ENCODE measurements around the gene FHOD3.

Gene FHOD3

GRCh38 chr18:36315736-36316135 is 18.2 kb downstream of the FHOD3 start:
- Mint-ChIP-seq H3K4me1 (peaks cover 42% of the 10 kb centered on the region), H3K9me3 (peaks cover 27% of the 10 kb centered on the region), H3K4me3 (no peak overlapping the region), H3K27me3 (ENCODE audit: low read depth, poor library complexity) (peaks cover 3% of the 10 kb centered on the region), H3K27ac (no peak overlapping the region), H3K36me3 (ENCODE audit: low read depth) (peaks cover 28% of the 10 kb centered on the region)
- TF ChIP-seq, protein P1, sequence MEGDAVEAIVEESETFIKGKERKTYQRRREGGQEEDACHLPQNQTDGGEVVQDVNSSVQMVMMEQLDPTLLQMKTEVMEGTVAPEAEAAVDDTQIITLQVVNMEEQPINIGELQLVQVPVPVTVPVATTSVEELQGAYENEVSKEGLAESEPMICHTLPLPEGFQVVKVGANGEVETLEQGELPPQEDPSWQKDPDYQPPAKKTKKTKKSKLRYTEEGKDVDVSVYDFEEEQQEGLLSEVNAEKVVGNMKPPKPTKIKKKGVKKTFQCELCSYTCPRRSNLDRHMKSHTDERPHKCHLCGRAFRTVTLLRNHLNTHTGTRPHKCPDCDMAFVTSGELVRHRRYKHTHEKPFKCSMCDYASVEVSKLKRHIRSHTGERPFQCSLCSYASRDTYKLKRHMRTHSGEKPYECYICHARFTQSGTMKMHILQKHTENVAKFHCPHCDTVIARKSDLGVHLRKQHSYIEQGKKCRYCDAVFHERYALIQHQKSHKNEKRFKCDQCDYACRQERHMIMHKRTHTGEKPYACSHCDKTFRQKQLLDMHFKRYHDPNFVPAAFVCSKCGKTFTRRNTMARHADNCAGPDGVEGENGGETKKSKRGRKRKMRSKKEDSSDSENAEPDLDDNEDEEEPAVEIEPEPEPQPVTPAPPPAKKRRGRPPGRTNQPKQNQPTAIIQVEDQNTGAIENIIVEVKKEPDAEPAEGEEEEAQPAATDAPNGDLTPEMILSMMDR (IDR thresholded peaks at IDR 0.05) = no peak
- no peak for DNase-seq

GRCh38 chr18:36316246-36316645 is 18.7 kb downstream of the FHOD3 start:
- Mint-ChIP-seq H3K36me3 (ENCODE audit: low read depth) (peaks cover 28% of the 10 kb centered on the region), H3K27me3 (ENCODE audit: low read depth, poor library complexity) (peaks cover 3% of the 10 kb centered on the region), H3K27ac (no peak overlapping the region), H3K4me1 (peaks cover 37% of the 10 kb centered on the region), H3K9me3 (peaks cover 27% of the 10 kb centered on the region), H3K4me3 (no peak overlapping the region)
- TF ChIP-seq, protein P1 (IDR thresholded peaks at IDR 0.05) = no peak
- no peak for DNase-seq

DNA sequence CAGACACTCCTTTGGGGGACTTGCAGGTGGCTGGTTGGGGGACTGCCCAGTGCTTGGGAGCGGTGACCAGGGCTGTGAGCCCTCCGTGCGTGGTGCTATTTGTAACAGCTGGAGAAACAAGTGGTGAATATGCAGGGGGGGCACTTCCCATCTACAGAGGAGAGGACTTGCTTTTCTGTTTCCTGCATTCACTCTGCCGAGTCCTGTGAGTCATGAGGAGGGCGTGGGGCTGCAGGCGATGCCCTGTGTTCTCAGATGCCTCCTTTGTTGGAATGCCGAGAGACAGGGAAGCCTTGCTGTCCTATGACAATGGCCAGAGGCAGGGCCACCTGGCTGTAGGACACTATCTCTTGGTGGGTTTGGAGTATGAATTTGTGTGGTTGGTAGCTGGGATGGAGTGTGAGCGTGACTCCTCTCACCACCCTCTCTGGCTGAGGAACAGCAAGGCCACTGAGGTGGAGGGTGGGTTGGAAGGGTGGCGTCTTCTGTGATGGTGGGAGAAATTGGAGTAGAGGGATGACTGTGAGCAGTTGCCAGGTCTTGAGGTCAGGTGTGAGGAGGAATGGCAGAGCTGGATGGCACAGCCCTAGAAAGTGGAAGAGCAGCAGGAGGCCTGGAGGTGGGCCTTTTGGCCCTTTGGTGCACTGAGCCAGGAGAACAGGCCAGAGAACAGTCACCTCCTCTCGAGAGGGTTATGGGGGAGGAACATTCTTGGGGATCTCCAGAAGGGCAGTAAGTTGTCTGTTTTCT is 24.3 kb downstream of the FHOD3 start:
- H3K36me3 Mint-ChIP-seq (ENCODE audit: low read depth) = peaks cover 28% of the 10 kb centered on the region
- H3K4me3 Mint-ChIP-seq = no peak overlapping the region
- DNase-seq = no peak
- peaks cover 5% of the 10 kb centered on the region for H3K27me3 Mint-ChIP-seq (ENCODE audit: low read depth, poor library complexity)
- TF ChIP-seq, protein P1 (IDR thresholded peaks at IDR 0.05) = no peak
- peaks cover 27% of the 10 kb centered on the region for H3K9me3 Mint-ChIP-seq
- H3K4me1 Mint-ChIP-seq = no peaks in the 10 kb centered on the region
- no peak overlapping the region for H3K27ac Mint-ChIP-seq

GRCh38 chr18:36322408-36322728 is 24.9 kb downstream of the FHOD3 start:
- H3K9me3 Mint-ChIP-seq = peaks cover 24% of the 10 kb centered on the region

GRCh38 chr18:36322734-36323133 is 25.2 kb downstream of the FHOD3 start:
- Mint-ChIP-seq H3K9me3 (peaks cover 20% of the 10 kb centered on the region), H3K36me3 (ENCODE audit: low read depth) (peaks cover 22% of the 10 kb centered on the region), H3K4me3 (no peak overlapping the region), H3K27ac (no peak overlapping the region), H3K4me1 (no peaks in the 10 kb centered on the region), H3K27me3 (ENCODE audit: low read depth, poor library complexity) (peaks cover 5% of the 10 kb centered on the region)
- no peak for DNase-seq
- TF ChIP-seq, protein P1 (IDR thresholded peaks at IDR 0.05) = no peak

More at GRCh38 chr18:36322408-36322728, 24.9 kb downstream of the FHOD3 start:
- TF ChIP-seq, protein P1 (IDR thresholded peaks at IDR 0.05) = no peak
- peaks cover 5% of the 10 kb centered on the region for H3K27me3 Mint-ChIP-seq (ENCODE audit: low read depth, poor library complexity)
- no peak overlapping the region for H3K4me3 Mint-ChIP-seq
- no peak for DNase-seq
- peaks cover 25% of the 10 kb centered on the region for H3K36me3 Mint-ChIP-seq (ENCODE audit: low read depth)
- H3K27ac Mint-ChIP-seq = no peak overlapping the region
- no peaks in the 10 kb centered on the region for H3K4me1 Mint-ChIP-seq

DNA sequence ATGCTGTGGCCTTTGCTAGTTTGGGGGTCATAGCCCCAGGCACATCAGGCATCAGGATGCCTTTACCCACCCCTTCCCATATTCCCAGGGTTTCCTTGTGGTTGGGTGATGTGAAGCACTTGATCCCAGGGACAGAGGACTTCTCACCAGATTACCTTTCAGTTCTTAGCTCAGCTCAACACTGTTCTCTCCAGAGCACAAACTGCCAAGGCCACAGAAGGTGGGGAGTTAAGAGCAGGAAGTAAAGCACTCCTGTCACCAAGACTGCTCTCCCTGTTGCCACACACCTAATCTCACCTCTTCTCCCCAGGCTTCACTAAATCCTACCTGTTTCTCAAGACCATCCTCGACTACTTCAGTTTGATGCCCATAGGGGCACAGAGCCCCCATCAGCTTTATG is 25.9 kb downstream of the FHOD3 start:
- Mint-ChIP-seq H3K27ac (no peak overlapping the region), H3K4me3 (no peak overlapping the region), H3K9me3 (peaks cover 13% of the 10 kb centered on the region), H3K36me3 (ENCODE audit: low read depth) (peaks cover 15% of the 10 kb centered on the region), H3K27me3 (ENCODE audit: low read depth, poor library complexity) (peaks cover 9% of the 10 kb centered on the region), H3K4me1 (no peaks in the 10 kb centered on the region)
- TF ChIP-seq, protein P1 (IDR thresholded peaks at IDR 0.05) = no peak
- no peak for DNase-seq

Data from nephron progenitor cell (in vitro differentiated cells).